Thyroid gland (tissue), 4 donors: ENCODE measurements around the gene WDR4. TPM values are rescaled to one million over a fixed set of nuclear protein-coding genes. Genes with fewer than 3 reads are reported as not detected.
"Not testable (repeated sequence)": the region's sequence is repeated elsewhere in the genome, so short reads cannot be mapped to it uniquely, and the experiment has no call there.

ENCODE experiments used
- DNase-seq, 2 donors: peaks; one replicate each; pipeline ENCODE4 v3.0.0-alpha.2; 2019
- H3K27ac ChIP-seq, 3 donors: fragments of 200-600 bp; sonication (generic); 1 replicate in 2 of 3; 2 replicates in 1 of 3; pipeline ENCODE4 v1.5.1; 2016 to 2019; ENCODE audit warnings: mild to moderate bottlenecking in 1 of 3, moderate library complexity in 1 of 3
- H3K27me3 ChIP-seq: fragments of 200-600 bp; sonication (generic); one replicate; pipeline ENCODE4 v1.5.1; 2019
- H3K36me3 ChIP-seq, 2 donors: fragments of 200-600 bp; sonication (generic); one replicate each; pipeline ENCODE4 v1.5.1; 2016 to 2019
- H3K4me1 ChIP-seq, 2 donors: fragments of 200-600 bp; sonication (generic); one replicate each; pipeline ENCODE4 v1.5.1; 2017 to 2019
- H3K4me3 ChIP-seq, 3 donors: fragments of 200-600 bp; sonication (generic); replicated peaks in 1 of 3; 1 replicate in 2 of 3; 2 replicates in 1 of 3; pipeline ENCODE4 v1.5.1; 2016; ENCODE audit warnings: mild to moderate bottlenecking in 1 of 3
- H3K9me3 ChIP-seq: fragments of 200-600 bp; sonication (generic); one replicate; pipeline ENCODE4 v1.5.1; 2017
- POLR2A ChIP-seq, 2 donors: fragments of 450-650 bp; IDR thresholded peaks; one replicate each; pipeline ENCODE4 v1.6.1; 2017; ENCODE audit warnings: antibody characterized with exemption in 2 of 2, mild to moderate bottlenecking in 2 of 2, moderate library complexity in 1 of 2
- WGBS, 2 donors: methylation state at CpG; one replicate each; pipeline ENCODE4 v1.1.5; 2017; 5-methylcytosine and 5-hydroxymethylcytosine counted together
- intact Hi-C: fragments of 100-400 bp; cut with DNase I; formaldehyde crosslinking; loops from one replicate; pipeline ENCODE4 v1.15.1; 2023
- total RNA-seq, 4 donors: library from RNA; depleted of rRNA; stranded (reverse); fragments of >200 nt; gene quantifications; one replicate each; pipeline ENCODE4 v1.2.3, GENCODE V29; 2016
- TF ChIP-seq, protein P1 (sequence below), 6 experiments: fragments of 200-600 bp in 3 of 6; fragments of 450-650 bp in 3 of 6; sonication (generic) in 3 of 6; IDR thresholded peaks; one replicate each; pipeline ENCODE4 v1.5.1; 2016 to 2019; ENCODE audit warnings: antibody characterized with exemption in 6 of 6, mild to moderate bottlenecking in 2 of 6, inconsistent platforms in 1 of 6, moderate library complexity in 1 of 6

WDR4 gene
- total RNA-seq, 4 donors from 2014 or later: 8.1 to 13.2 (median 10.9) TPM

DNA sequence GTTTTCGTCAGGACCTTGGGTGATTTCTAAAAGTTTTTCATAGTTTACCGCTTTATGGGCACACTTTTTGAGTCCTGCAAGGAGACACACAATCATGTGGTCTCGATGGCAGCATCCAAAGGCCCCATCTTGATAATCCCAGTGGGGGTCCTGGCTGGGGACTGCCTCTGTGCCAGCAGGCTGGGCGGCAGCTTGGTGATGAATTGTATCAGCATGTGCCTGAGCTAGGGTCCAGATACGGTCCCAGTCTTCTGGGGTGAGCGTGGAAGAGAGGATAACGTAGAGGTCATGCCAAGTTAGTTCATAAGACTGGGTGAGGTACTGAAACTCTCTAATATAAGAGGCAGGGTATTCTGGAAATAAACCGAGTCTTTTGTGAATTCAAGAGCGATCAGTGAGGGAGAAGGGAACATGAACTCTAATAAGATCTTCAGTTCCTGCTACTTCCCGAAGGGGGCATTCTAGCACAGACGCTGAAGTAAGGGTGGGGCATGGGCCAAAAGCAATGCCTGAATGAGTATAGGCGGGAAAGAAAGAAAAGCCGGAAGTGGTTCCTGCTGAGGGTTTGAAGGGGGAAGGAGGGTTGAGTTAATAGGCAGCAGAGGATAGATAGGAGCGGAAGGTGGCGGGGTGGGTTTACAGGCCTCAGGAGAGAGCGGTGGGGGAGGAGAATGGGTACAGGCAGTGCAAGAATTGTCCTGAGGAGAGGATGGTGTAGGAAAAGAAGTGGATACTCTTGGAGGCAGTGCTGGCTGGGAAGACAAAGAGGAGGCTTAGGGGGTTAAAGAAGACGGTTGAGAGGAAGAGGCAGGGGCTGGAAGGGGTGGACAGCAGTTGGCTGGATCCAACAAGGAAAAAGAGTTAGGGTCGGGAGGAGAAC is 44.5 kb upstream of the WDR4 start:
- intact Hi-C loops: loop anchor here (10.0 kb wide), 1 partner anchor 91 kb away; no protein-coding TSS in a partner anchor
- Histone ChIP-seq H3K4me3 (no peak overlapping the region), H3K27me3 (no peaks in the 10 kb centered on the region), H3K36me3 (no peaks in the 10 kb centered on the region), H3K27ac (no peak overlapping the region), H3K9me3 (no peaks in the 10 kb centered on the region), H3K4me1 (peaks cover 5 to 6% of the 10 kb centered on the region in 2 donors)
- TF ChIP-seq POLR2A (IDR thresholded peaks at IDR 0.05): no peak
- TF ChIP-seq, protein P1, sequence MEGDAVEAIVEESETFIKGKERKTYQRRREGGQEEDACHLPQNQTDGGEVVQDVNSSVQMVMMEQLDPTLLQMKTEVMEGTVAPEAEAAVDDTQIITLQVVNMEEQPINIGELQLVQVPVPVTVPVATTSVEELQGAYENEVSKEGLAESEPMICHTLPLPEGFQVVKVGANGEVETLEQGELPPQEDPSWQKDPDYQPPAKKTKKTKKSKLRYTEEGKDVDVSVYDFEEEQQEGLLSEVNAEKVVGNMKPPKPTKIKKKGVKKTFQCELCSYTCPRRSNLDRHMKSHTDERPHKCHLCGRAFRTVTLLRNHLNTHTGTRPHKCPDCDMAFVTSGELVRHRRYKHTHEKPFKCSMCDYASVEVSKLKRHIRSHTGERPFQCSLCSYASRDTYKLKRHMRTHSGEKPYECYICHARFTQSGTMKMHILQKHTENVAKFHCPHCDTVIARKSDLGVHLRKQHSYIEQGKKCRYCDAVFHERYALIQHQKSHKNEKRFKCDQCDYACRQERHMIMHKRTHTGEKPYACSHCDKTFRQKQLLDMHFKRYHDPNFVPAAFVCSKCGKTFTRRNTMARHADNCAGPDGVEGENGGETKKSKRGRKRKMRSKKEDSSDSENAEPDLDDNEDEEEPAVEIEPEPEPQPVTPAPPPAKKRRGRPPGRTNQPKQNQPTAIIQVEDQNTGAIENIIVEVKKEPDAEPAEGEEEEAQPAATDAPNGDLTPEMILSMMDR (IDR thresholded peaks at IDR 0.05): peak; percentile 40 to 98 (median 86)
- 26 to 28% methylated on average over 18 of the region's 18 CpGs for WGBS, 2 donors
- DNase-seq: peak; percentile 77 to 82

DNA sequence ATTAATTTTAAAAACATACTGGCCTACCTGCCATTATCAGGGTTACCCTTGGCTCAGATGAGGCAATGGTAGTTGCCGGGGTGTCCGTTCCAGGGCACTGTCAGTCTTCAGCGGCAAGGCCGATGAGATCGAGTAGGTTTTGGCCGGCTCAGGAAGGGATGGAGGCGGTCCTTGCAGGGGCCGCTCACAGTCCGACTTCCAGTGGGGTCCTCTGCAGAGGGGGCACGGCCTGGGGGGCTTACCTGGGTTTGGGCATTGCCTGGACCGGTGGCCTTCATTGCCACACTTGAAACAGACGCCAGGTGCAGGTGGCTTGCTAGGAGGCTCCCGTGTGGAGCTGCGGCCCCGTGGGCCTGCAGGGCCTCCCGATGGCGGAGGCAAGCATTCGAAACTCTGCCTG is 43.6 kb upstream of the WDR4 start:
- 90 to 93% methylated on average over 13 to 16 of the region's 18 CpGs for WGBS, 2 donors
- H3K27me3 ChIP-seq: no peaks in the 10 kb centered on the region
- no peaks in the 10 kb centered on the region for H3K36me3 ChIP-seq
- no peak overlapping the region for H3K27ac ChIP-seq
- H3K4me3 ChIP-seq: no peak overlapping the region
- intact Hi-C loops: loop anchor here (10.0 kb wide), 1 partner anchor 92 kb away; no protein-coding TSS in a partner anchor
- peaks cover 5 to 6% of the 10 kb centered on the region in 2 donors for H3K4me1 ChIP-seq
- DNase-seq: no peak
- H3K9me3 ChIP-seq: no peaks in the 10 kb centered on the region
- TF ChIP-seq POLR2A (IDR thresholded peaks at IDR 0.05): no peak
- TF ChIP-seq, protein P1 (IDR thresholded peaks at IDR 0.05): no peak

DNA sequence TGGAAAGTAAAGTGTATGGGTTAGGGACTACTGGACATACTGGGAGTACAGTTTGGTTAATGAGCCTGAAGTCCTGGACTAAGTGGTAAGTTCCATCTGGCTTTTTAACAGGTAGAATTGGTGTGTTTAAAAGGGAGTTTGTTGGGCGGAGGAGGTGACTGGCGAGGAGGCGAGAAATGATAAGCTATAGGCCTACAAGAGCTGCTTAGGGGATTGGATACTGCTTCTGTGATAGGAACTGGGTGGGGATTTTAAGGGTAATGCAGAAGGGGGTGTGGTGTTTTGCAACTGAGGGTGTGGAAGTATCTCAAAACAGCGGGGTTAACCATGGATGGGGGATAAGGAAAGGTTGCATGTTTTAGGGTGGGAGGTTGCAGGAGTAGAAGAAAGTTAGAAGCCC is 42.6 kb upstream of the WDR4 start:
- Histone ChIP-seq H3K4me3 (no peak overlapping the region), H3K9me3 (no peaks in the 10 kb centered on the region), H3K27ac (no peak overlapping the region), H3K36me3 (no peaks in the 10 kb centered on the region), H3K4me1 (peaks cover 5 to 6% of the 10 kb centered on the region in 2 donors), H3K27me3 (no peaks in the 10 kb centered on the region)
- intact Hi-C loops: loop anchor here (10.0 kb wide), 1 partner anchor 93 kb away; no protein-coding TSS in a partner anchor
- TF ChIP-seq, protein P1 (IDR thresholded peaks at IDR 0.05): no peak
- no peak for TF ChIP-seq POLR2A (IDR thresholded peaks at IDR 0.05)
- 90 to 93% methylated on average over 4 of the region's 4 CpGs for WGBS, 2 donors
- no peak for DNase-seq

DNA sequence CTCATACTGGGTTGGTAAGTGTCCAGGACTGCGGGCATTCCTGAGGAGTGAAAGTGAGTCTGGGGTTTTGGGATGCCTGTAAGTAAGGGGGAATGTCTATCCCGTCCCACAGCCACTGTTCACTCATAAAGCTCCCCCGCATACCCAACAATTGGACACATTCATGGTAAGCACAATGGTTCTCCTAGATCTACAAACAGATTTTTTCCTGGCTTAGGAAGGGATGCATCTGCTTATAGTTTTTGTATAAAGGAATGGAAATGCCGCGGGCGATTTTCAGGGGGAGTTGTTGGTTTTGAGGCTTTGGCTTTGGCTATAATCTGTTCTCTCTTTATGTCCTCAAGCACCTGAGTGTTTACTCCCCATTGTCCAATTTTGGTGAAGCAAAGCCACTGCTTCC is 39.0 kb upstream of the WDR4 start:
- no peak for TF ChIP-seq POLR2A (IDR thresholded peaks at IDR 0.05)
- TF ChIP-seq, protein P1 (IDR thresholded peaks at IDR 0.05): no peak
- Histone ChIP-seq H3K4me1 (peaks cover 4 to 5% of the 10 kb centered on the region in 2 donors), H3K9me3 (no peaks in the 10 kb centered on the region), H3K36me3 (no peaks in the 10 kb centered on the region), H3K27me3 (no peaks in the 10 kb centered on the region), H3K27ac (no peak overlapping the region), H3K4me3 (no peak overlapping the region)
- intact Hi-C loops: no loop called here
- WGBS, 2 donors: 85 to 98% methylated on average over 6 of the region's 6 CpGs
- no peak for DNase-seq

DNA sequence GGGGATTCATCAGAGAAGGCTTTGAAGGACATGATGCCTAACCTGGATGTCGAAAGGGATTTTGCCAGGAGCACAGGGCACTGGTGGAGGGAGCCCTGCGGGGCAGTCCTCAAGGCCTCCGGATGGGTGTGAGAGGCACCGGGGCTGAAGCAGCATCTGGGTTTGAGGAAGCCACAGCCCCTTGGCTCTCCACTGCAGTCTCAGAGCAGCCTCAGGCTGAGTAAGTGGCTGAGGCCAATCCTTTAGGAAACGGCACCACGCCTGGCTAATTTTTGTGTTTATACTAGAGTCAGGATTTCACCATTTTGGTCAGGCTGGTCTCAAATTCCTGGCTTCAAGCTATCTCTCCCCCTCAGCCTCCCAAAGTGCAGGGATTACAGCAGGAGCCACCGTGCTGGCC is 34.1 kb upstream of the WDR4 start:
- Histone ChIP-seq H3K9me3 (no peaks in the 10 kb centered on the region), H3K27me3 (no peaks in the 10 kb centered on the region), H3K4me3 (no peak overlapping the region), H3K27ac (peak overlapping the region in 2 of 3 donors; percentile 31 to 36), H3K4me1 (peaks cover 5 to 6% of the 10 kb centered on the region in 2 donors), H3K36me3 (peaks cover 22 to 31% of the 10 kb centered on the region in 2 donors)
- intact Hi-C loops: no loop called here
- peak; percentile 23 to 31 for DNase-seq
- TF ChIP-seq POLR2A (IDR thresholded peaks at IDR 0.05): no peak
- TF ChIP-seq, protein P1 (IDR thresholded peaks at IDR 0.05): no peak
- WGBS, 2 donors: 46 to 47% methylated on average over 7 of the region's 7 CpGs

DNA sequence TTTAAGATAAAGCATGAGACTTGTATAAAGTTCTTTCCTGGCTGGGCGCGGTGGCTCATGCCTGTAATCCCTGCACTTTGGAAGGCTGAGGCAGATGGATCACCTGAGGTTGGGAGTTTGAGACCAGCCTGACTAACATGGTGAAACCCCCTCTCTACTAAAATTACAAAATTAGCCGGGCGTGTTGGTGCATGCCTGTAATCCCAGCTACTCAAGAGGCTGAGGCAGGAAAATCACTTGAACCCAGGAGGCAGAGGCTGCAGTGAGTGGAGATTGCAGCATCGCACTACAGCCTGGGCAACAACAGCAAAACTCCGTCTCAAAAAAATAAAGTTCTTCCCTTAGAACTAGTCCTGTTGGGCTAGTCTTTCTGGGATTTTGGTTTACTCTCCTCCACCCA is 32.6 kb upstream of the WDR4 start:
- WGBS, 2 donors: 83 to 93% methylated on average over 6 of the region's 6 CpGs
- H3K9me3 ChIP-seq, H3K4me3 ChIP-seq, H3K27ac ChIP-seq, DNase-seq, intact Hi-C loops, H3K27me3 ChIP-seq, H3K4me1 ChIP-seq: not testable (repeated sequence)
- H3K36me3 ChIP-seq: peaks cover 22 to 32% of the 10 kb centered on the region in 2 donors

DNA sequence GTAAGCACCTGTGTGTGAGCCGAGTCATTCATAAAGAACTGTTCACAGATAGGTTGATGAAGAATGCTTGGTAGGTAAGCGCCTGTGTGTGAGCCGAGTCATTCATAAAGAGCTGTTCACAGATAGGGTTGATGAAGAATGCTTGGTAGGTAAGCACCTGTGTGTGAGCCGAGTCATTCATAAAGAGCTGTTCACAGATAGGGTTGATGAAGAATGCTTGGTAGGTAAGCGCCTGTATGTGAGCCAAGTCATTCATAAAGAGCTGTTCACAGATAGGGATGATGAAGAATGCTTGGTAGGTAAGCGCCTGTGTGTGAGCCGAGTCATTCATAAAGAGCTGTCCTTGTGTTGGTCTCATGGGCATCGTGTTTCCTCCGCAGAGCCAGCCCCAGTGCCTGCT is 29.1 kb upstream of the WDR4 start:
- WGBS, 2 donors: 94 to 95% methylated on average over 9 of the region's 9 CpGs
- peaks cover 38 to 56% of the 10 kb centered on the region in 2 donors for H3K36me3 ChIP-seq
- H3K27ac ChIP-seq, H3K27me3 ChIP-seq, H3K4me3 ChIP-seq, H3K4me1 ChIP-seq, DNase-seq, H3K9me3 ChIP-seq: not testable (repeated sequence)
- intact Hi-C loops: loop anchor here (10.0 kb wide), 1 partner anchor 64 kb away; no protein-coding TSS in a partner anchor
